GM12878 (cell line): Measurements from ENCODE around the gene SLC23A2. TPM values are rescaled to one million over a fixed set of nuclear protein-coding genes. Genes with fewer than 3 reads are reported as not detected.
"Not testable (repeated sequence)": the region's sequence is repeated elsewhere in the genome, so short reads cannot be mapped to it uniquely, and the experiment has no call there.

ENCODE experiments used
- ATAC-seq: fragments of 200-7000 bp; cut with Tn5 transposase; 3 replicates; pipeline ENCODE4 v1.9.1; 2020; ENCODE audit warnings: mild to moderate bottlenecking, moderate library complexity
- BruUV-seq: library from RNA; stranded (reverse); fragments of 400-500 nt; replicated peaks from 2 replicates; lab custom pipeline; 2021; lab: Mats Ljungman, UMichigan
- CTCF ChIA-PET: fragments of 300-600 bp; sonication (Branson Sonifier 250); formaldehyde crosslinking; extraction: SDS; loops from one replicate; lab custom pipeline; 2021; ENCODE audit warnings: inconsistent platforms; lab: Yijun Ruan, JAX
- POLR2A ChIA-PET: fragments of 350-600 bp; formaldehyde crosslinking; extraction: SDS; loops from one replicate; lab custom pipeline; 2021; ENCODE audit warnings: inconsistent platforms; lab: Charles Lee
- RAD21 ChIA-PET: fragments of 300-600 bp; sonication (Branson Sonifier 250); formaldehyde crosslinking; loops from one replicate; lab custom pipeline; 2023; ENCODE audit warnings: antibody characterized with exemption; ENCODE audit not compliant: unreplicated experiment; lab: Charles Lee
- SMC1A ChIA-PET: fragments of 300-600 bp; sonication (Branson Sonifier 250); formaldehyde crosslinking; loops from one replicate; lab custom pipeline; 2023; ENCODE audit not compliant: unreplicated experiment, uncharacterized antibody; lab: Charles Lee
- DNase-seq: peaks from one replicate; pipeline ENCODE4 v3.0.0-alpha.2; 2011; ENCODE audit warnings: low read depth, low spot score
- FAIRE-seq: peaks from 3 replicates; lab custom pipeline; 2011; peaks lifted over from hg19 to GRCh38; lab: Jason Lieb, UNC
- H2AFZ ChIP-seq: 2 replicates; pipeline ENCODE4 v1.6.0; 2011; ENCODE audit warnings: low read depth, low read length, control low read depth; ENCODE audit not compliant: control insufficient read depth
- H3K27ac ChIP-seq: 2 replicates; pipeline ENCODE4 v1.5.1; 2011; ENCODE audit warnings: control low read depth; ENCODE audit not compliant: control insufficient read depth, insufficient read depth
- H3K27me3 ChIP-seq, 2 experiments: replicated peaks in 1 of 2; 2 replicates each; pipeline versions ENCODE4 v1.6.0 to v1.6.1; 2011; ENCODE audit warnings: low read length in 1 of 2; ENCODE audit not compliant: control insufficient read depth in 2 of 2, insufficient read depth in 2 of 2
- H3K36me3 ChIP-seq, 2 experiments: 2 replicates each; pipeline ENCODE4 v1.5.1; 2011; ENCODE audit warnings: low read length in 1 of 2; ENCODE audit not compliant: control insufficient read depth in 2 of 2, insufficient read depth in 2 of 2
- H3K4me1 ChIP-seq: 2 replicates; pipeline ENCODE4 v1.6.1; 2011; ENCODE audit warnings: mild to moderate bottlenecking, low read length, moderate library complexity, mixed read lengths; ENCODE audit not compliant: control insufficient read depth, insufficient read depth
- H3K4me2 ChIP-seq: 2 replicates; pipeline ENCODE4 v1.6.0; 2011; ENCODE audit warnings: control low read depth; ENCODE audit not compliant: control insufficient read depth, insufficient read depth
- H3K4me3 ChIP-seq: fragments of 200-600 bp; sonication (generic); 2 replicates; pipeline ENCODE4 v1.5.1; 2016
- H3K79me2 ChIP-seq: 2 replicates; pipeline ENCODE4 v1.6.0; 2011; ENCODE audit warnings: low read length; ENCODE audit not compliant: control insufficient read depth, insufficient read depth
- H3K9ac ChIP-seq: 2 replicates; pipeline ENCODE4 v1.8.0; 2011; ENCODE audit warnings: low read length, control low read depth, mixed read lengths; ENCODE audit not compliant: control insufficient read depth, insufficient read depth
- H3K9me3 ChIP-seq: replicated peaks from 3 replicates; pipeline ENCODE4 v1.5.1; 2011; ENCODE audit warnings: mild to moderate bottlenecking, low read length; ENCODE audit not compliant: control insufficient read depth, insufficient read depth
- H4K20me1 ChIP-seq: 2 replicates; pipeline ENCODE4 v1.6.0; 2011; ENCODE audit not compliant: control insufficient read depth, insufficient read depth
- CBFB ChIP-seq: IDR thresholded peaks from 2 replicates; pipeline ENCODE4 v1.6.1; 2016; ENCODE audit warnings: antibody characterized with exemption, low read depth
- CHD4 ChIP-seq: fragments of 200-600 bp; sonication (generic); IDR thresholded peaks from 2 replicates; pipeline ENCODE4 v1.6.1; 2016; ENCODE audit warnings: mild to moderate bottlenecking
- FOS ChIP-seq: IDR thresholded peaks from 3 replicates; pipeline ENCODE4 v1.6.1; 2011; ENCODE audit warnings: borderline replicate concordance; ENCODE audit not compliant: insufficient read length; ENCODE audit errors: extremely low read depth
- HCFC1 ChIP-seq: fragments of 150-350 bp; IDR thresholded peaks from 2 replicates; pipeline ENCODE4 v1.6.1; 2014; ENCODE audit warnings: low read length
- KLF5 ChIP-seq: fragments of 450-650 bp; IDR thresholded peaks from 2 replicates; pipeline ENCODE4 v1.6.1; 2014; ENCODE audit warnings: mild to moderate bottlenecking; ENCODE audit not compliant: partially characterized antibody
- MEF2A ChIP-seq: IDR thresholded peaks from 2 replicates; pipeline ENCODE4 v1.6.1; 2011; ENCODE audit warnings: low read depth, mild to moderate bottlenecking, low read length, moderate library complexity; ENCODE audit not compliant: insufficient read depth
- NR2C2 ChIP-seq: IDR thresholded peaks from 2 replicates; pipeline ENCODE4 v1.6.1; 2011; ENCODE audit warnings: borderline replicate concordance, low read depth; ENCODE audit not compliant: control insufficient read depth, insufficient read length
- RAD21 ChIP-seq: IDR thresholded peaks from 2 replicates; pipeline ENCODE4 v1.6.1; 2011; ENCODE audit warnings: mild to moderate bottlenecking, low read depth, low read length, moderate library complexity; ENCODE audit not compliant: insufficient read depth
- RB1 ChIP-seq: fragments of 450-650 bp; formaldehyde crosslinking; IDR thresholded peaks from 2 replicates; pipeline ENCODE4 v1.6.1; 2017; ENCODE audit warnings: mild to moderate bottlenecking, borderline replicate concordance
- SIX5 ChIP-seq: IDR thresholded peaks from 2 replicates; pipeline ENCODE4 v1.6.1; 2011; ENCODE audit warnings: mild to moderate bottlenecking, low read depth, low read length, moderate library complexity; ENCODE audit not compliant: severe bottlenecking
- STAT3 ChIP-seq: IDR thresholded peaks from 2 replicates; pipeline ENCODE4 v1.6.1; 2011; ENCODE audit warnings: low read depth, low read length, improper control_type of control experiment
- TCF7 ChIP-seq: IDR thresholded peaks from 2 replicates; pipeline ENCODE4 v1.6.1; 2014; ENCODE audit warnings: antibody characterized with exemption, borderline replicate concordance
- YY1 ChIP-seq: IDR thresholded peaks from 2 replicates; pipeline ENCODE4 v1.6.1; 2011; ENCODE audit warnings: low read depth, mild to moderate bottlenecking, low read length
- WGBS: methylation state at CpG from one replicate; pipeline ENCODE4 v1.1.6; 2016; ENCODE audit warnings: low lambda C conversion rate; ENCODE audit not compliant: insufficient replicate concordance, insufficient coverage; ENCODE audit errors: missing lambda C conversion rate; 5-methylcytosine and 5-hydroxymethylcytosine counted together
- in situ Hi-C: fragments of 300-500 bp; cut with MboI; formaldehyde crosslinking; loops from 9 replicates; pipeline ENCODE4 v1.14.3; 2018; ENCODE audit warnings: mixed read lengths
- intact Hi-C: fragments of 100-400 bp; cut with micrococcal nuclease; formaldehyde crosslinking; loops from one replicate; pipeline ENCODE4 v1.14.2; 2022; ENCODE audit not compliant: unreplicated experiment
- polyA plus RNA-seq, 11 experiments: library from polyadenylated mRNA; depleted of rRNA in 4 of 11; unstranded in 6 of 11; stranded (reverse) in 5 of 11; fragments of >200 nt; fragmentation: Nextera tagmentation in 4 of 11; fragmentation: Illumina TruSeq in 1 of 11; extraction: Ambion mirVana in 4 of 11; extraction: Trizol in 1 of 11; gene quantifications; 1 replicate in 1 of 11; 2 replicates in 10 of 11; pipeline versions ENCODE4 v1.2.1 to v1.2.3, GENCODE V29; 2011 to 2016; ENCODE audit warnings: inconsistent platforms in 2 of 11, missing spikeins in 2 of 11, low read depth in 1 of 11
- total RNA-seq, 4 experiments: library from RNA; depleted of rRNA in 3 of 4; stranded (reverse); fragments of >200 nt in 3 of 4; fragmentation: Illumina TruSeq in 1 of 4; extraction: Trizol in 1 of 4; gene quantifications; 2 replicates each; pipeline versions ENCODE4 v1.2.1 to v1.2.3, GENCODE V29; 2013 to 2021
- TF ChIP-seq, protein P1 (sequence below): fragments of 450-650 bp; IDR thresholded peaks from 2 replicates; pipeline ENCODE4 v1.6.1; 2017; ENCODE audit warnings: mild to moderate bottlenecking, moderate library complexity
- TF ChIP-seq, protein P2 (sequence below): IDR thresholded peaks from 2 replicates; pipeline ENCODE4 v1.6.1; 2012; ENCODE audit warnings: low read depth, low read length, improper control_type of control experiment

SLC23A2 gene
- total and polyA plus RNA-seq, 10 of the 15 experiments (the other 5 are each of a cell fraction or from before 2014, with no cell fraction given) = 4.4 to 56.1 (median 35.5) TPM

GRCh38 chr20:4922186-4922585, 79.1 kb downstream of the SLC23A2 start:
- Histone ChIP-seq H3K4me2 (no peak overlapping the region), H3K27me3 (no peaks in the 10 kb centered on the region), H3K4me1 (no peaks in the 10 kb centered on the region), H3K27ac (no peak overlapping the region), H3K9ac (no peak overlapping the region), H3K9me3 (no peaks in the 10 kb centered on the region), H3K79me2 (no peaks in the 10 kb centered on the region), H4K20me1 (no peaks in the 10 kb centered on the region), H3K36me3 (peaks cover 0 to 12% of the 10 kb centered on the region in 2 experiments; a peak in 2 of 4 replicates), H2AFZ (no peak overlapping the region), H3K4me3 (no peak overlapping the region)
- ChIA-PET POLR2A (no interaction called here), RAD21 (no interaction called here), SMC1A (no interaction called here), CTCF (no interaction called here)
- no peak for DNase-seq
- intact Hi-C loops (no loop called here), in situ Hi-C loops (no loop called here)
- TF ChIP-seq MEF2A (no peak), FOS (no peak), RAD21 (no peak), HCFC1 (no peak), SIX5 (no peak), STAT3 (no peak), KLF5 (no peak), CBFB (no peak), YY1 (no peak), NR2C2 (no peak), TCF7 (no peak), CHD4 (no peak), RB1 (no peak)
- TF ChIP-seq, protein P1, sequence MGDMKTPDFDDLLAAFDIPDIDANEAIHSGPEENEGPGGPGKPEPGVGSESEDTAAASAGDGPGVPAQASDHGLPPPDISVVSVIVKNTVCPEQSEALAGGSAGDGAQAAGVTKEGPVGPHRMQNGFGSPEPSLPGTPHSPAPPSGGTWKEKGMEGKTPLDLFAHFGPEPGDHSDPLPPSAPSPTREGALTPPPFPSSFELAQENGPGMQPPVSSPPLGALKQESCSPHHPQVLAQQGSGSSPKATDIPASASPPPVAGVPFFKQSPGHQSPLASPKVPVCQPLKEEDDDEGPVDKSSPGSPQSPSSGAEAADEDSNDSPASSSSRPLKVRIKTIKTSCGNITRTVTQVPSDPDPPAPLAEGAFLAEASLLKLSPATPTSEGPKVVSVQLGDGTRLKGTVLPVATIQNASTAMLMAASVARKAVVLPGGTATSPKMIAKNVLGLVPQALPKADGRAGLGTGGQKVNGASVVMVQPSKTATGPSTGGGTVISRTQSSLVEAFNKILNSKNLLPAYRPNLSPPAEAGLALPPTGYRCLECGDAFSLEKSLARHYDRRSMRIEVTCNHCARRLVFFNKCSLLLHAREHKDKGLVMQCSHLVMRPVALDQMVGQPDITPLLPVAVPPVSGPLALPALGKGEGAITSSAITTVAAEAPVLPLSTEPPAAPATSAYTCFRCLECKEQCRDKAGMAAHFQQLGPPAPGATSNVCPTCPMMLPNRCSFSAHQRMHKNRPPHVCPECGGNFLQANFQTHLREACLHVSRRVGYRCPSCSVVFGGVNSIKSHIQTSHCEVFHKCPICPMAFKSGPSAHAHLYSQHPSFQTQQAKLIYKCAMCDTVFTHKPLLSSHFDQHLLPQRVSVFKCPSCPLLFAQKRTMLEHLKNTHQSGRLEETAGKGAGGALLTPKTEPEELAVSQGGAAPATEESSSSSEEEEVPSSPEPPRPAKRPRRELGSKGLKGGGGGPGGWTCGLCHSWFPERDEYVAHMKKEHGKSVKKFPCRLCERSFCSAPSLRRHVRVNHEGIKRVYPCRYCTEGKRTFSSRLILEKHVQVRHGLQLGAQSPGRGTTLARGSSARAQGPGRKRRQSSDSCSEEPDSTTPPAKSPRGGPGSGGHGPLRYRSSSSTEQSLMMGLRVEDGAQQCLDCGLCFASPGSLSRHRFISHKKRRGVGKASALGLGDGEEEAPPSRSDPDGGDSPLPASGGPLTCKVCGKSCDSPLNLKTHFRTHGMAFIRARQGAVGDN = no peak
- TF ChIP-seq, protein P2, sequence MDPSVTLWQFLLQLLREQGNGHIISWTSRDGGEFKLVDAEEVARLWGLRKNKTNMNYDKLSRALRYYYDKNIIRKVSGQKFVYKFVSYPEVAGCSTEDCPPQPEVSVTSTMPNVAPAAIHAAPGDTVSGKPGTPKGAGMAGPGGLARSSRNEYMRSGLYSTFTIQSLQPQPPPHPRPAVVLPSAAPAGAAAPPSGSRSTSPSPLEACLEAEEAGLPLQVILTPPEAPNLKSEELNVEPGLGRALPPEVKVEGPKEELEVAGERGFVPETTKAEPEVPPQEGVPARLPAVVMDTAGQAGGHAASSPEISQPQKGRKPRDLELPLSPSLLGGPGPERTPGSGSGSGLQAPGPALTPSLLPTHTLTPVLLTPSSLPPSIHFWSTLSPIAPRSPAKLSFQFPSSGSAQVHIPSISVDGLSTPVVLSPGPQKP = no peak
- no peak for ATAC-seq
- no peak for FAIRE-seq
- no TSS peak for BruUV-seq
- 98% methylated on average over 4 of the region's 4 CpGs for WGBS

DNA sequence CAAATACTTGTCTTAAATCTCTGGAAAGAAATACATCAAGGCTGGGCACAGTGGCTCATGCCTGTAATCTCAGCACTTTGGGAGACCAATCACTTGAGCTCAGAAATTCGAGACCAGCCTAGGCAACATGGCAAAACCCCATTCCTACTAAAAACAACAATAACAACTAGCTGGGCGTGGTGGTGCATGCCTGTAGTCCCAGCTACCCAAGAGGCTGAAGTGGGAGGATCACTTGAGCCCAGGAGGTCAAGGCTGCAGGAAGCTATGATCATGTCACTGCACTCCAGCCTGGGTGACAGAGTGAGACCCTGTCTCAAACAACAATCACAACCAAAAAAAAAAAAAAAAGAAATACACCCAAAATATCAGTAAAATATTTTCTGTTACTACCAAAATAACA, 80.0 kb downstream of the SLC23A2 start:
- H3K36me3 ChIP-seq = peaks cover 0 to 11% of the 10 kb centered on the region in 2 experiments; a peak in 2 of 4 replicates
- H2AFZ ChIP-seq, H3K27ac ChIP-seq, in situ Hi-C loops, H3K79me2 ChIP-seq, DNase-seq, POLR2A ChIA-PET, BruUV-seq, H3K27me3 ChIP-seq, H3K4me3 ChIP-seq, FAIRE-seq, H3K4me1 ChIP-seq, ATAC-seq, H3K4me2 ChIP-seq, H3K9ac ChIP-seq, SMC1A ChIA-PET, RAD21 ChIA-PET, H4K20me1 ChIP-seq, intact Hi-C loops, H3K9me3 ChIP-seq: not testable (repeated sequence)
- CTCF ChIA-PET = interaction anchor here (0.9 kb wide), 1 partner anchor 35 kb away, joined by 3 read pairs; no protein-coding TSS in a partner anchor
- WGBS = 69% methylated on average over 2 of the region's 2 CpGs
